DND-41 (cell line): ENCODE results near the gene INF2.

Experiments
- CTCF ChIP-seq: IDR thresholded peaks from 2 replicates; pipeline ENCODE4 v1.5.1; 2012; ENCODE audit warnings: borderline replicate concordance, low read length, moderate library complexity, mild to moderate bottlenecking; ENCODE audit not compliant: poor library complexity, severe bottlenecking; ENCODE audit errors: extremely low read depth
- EZH2 ChIP-seq: IDR thresholded peaks from 3 replicates; pipeline ENCODE4 v1.6.1; 2012; ENCODE audit warnings: borderline replicate concordance, low read depth, mild to moderate bottlenecking, moderate library complexity, low read length, inconsistent platforms; ENCODE audit not compliant: severe bottlenecking

DNA sequence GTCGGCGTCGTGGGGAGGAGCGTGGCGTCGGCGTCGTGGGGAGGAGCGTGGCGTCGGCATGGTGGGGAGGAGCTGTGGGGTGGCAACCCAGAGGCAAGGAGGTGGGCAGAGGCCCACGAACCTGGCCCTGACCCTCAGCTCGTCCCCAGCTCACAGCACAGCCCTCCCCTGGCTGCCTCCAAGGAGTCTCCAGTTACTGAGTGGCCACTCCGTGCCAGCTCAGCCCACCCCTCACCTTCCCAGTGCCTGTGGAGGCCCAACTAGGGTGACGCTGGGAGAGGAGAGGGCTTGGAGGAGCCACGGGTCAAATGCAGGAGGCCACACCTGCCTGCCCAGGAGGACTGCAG, 40.4 kb downstream of the INF2 start:
- TF ChIP-seq CTCF (no peak), EZH2 (no peak)
